GM18519 (cell line): Measurements from ENCODE around the gene RAB40B.
"Not testable (repeated sequence)": the region's sequence is repeated elsewhere in the genome, so short reads cannot be mapped to it uniquely, and the experiment has no call there.

Experiments used
- ATAC-seq: cut with Tn5 transposase; IDR thresholded peaks from one replicate; pipeline ENCODE4 v1.9.1; 2021; ENCODE audit warnings: mild to moderate bottlenecking, moderate library complexity; ENCODE audit not compliant: unreplicated experiment, low FRiP score

The RAB40B gene

GRCh38 chr17:82655038-82655479 is 43.4 kb downstream of the RAB40B start:
- ATAC-seq: no peak

GRCh38 chr17:82654611-82655010 is 43.9 kb downstream of the RAB40B start:
- not testable (repeated sequence) for ATAC-seq

GRCh38 chr17:82653651-82654528 is 44.6 kb downstream of the RAB40B start:
- ATAC-seq: no peak

DNA sequence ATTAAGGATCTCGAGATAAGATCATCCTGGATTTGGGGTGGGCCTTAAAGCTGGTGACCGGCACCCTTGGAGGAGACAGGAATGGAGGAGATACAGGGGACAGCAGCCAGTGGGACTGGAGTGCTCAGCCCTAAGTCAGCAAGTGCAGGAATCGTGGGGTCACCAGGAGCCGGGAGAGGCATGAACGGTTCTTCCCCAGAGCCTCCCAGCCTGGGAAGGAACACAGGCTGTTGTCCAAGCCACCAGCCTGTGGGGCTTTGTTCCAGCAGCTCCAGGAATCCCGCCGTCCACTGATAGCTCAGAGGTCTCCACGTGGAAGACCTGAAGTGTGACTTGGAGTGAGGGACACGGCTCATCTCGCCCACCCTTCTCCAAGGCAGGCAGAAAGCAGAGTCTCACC is 47.8 kb downstream of the RAB40B start:
- ATAC-seq: no peak

DNA sequence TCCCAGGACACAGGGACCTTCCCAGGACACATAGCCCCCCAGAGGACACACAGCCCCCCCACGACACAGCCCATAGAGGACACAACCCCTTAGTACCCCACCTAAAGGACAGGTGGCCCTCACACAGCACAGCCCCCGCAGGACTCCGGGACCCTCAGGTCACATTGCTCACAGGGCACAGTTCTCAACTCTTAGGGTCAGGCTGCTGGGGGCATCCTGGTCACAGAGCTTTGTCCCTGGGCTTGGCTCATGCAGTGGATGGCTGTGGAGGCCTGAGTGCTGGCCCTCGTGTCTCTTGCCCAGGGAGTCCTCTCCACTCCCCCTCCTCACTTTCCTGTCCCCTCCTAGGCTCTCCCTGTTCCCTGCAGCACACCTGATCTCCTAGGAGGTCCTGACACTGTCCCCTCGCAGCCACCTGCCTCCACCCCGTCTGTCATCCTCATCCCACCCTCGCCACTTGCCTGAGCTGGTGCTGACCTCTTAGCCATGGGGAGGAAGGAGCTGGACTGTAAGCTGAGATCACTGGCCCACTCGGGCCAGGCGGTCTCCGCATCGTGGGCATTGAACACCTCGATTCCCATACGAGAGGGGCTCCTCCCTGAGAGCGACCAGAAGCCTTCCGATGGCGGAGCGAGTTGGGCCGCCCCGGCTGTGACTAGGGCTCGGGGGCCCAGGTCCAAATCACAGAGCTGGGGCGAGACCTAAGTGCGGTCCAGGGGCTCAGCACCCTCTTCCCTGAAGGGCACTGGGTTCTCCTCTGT is 48.8 kb downstream of the RAB40B start:
- no peak for ATAC-seq

DNA sequence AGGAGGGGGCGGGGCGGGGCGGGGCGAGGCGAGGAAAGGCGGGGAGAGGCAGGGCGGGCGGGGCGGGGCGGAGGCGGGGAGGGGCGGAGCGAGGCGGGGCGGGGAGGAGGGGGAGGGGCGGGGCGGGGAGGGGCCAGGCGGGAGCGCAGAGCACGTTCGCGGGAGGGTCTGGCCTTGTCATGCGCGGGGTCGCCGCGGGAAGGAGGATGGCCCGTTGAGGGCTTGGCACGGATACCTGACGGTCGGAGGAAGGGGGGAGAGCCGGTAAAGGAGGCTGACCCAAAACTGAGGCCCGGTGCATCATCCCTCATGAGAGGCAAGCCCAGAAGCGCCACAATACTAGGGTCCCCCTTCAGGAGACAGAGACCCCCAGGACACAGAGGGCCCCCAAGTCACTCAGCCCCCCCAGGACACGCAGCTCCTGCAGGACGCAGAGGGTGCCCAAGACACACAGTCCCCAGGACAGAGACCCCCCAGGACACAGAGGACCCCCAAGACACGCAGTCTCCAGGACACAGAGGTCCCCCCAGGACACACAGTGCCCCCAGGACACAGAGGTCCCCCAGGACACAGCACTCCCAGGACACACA is 49.7 kb downstream of the RAB40B start:
- no peak for ATAC-seq

GRCh38 chr17:82648165-82648668 is 50.3 kb downstream of the RAB40B start, which contains the start of gene WDR45B:
WDR45B (minus strand) TSS chr17:82648444; CDS start chr17:82648340, 104 bp downstream.
- ATAC-seq: no peak

GRCh38 chr17:82647593-82648164 is 50.8 kb downstream of the RAB40B start:
- ATAC-seq: no peak

DNA sequence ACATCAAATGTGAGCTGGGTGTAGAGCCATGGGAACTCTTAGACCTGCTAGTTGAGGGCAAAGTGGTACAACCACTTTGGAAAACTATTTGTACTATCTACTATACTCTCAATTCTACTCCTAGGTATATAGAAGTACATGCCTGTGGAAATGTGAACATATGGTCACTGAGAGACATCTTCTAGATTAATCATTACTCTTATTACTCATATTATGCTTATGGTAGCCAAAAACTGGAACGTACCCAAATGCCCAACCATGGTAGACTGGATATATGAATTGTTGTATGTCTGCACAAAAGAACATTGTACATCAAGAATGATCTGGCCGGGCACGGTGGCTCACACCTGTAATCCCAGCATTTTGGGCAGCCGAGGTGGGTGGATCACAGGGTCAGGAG is 53.0 kb downstream of the RAB40B start:
- ATAC-seq: no peak

GRCh38 chr17:82644148-82644547 is 54.4 kb downstream of the RAB40B start:
- ATAC-seq: no peak

DNA sequence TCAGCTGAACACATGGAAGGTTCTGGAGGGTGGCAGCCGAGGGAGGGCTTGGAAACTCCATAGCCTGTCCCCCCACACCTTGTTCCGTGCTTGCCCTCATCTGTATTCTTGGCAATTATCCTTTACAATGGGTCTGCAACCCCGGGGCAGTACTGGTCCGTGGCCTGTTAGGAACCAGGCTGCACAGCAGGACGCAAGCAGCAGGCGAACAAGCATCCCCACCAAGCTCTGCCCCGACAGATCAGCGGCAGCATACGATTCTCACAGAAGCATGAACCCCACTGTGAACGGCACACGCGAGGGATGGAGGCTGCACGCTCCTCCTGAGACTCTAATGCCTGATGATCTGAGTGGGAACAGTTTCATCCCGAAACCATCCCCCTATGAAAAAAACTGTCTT is 56.5 kb downstream of the RAB40B start:
- ATAC-seq: no peak

- no peak for ATAC-seq
These were observed 58.5 kb downstream of the RAB40B start for GRCh38 chr17:82640036-82640435.

DNA sequence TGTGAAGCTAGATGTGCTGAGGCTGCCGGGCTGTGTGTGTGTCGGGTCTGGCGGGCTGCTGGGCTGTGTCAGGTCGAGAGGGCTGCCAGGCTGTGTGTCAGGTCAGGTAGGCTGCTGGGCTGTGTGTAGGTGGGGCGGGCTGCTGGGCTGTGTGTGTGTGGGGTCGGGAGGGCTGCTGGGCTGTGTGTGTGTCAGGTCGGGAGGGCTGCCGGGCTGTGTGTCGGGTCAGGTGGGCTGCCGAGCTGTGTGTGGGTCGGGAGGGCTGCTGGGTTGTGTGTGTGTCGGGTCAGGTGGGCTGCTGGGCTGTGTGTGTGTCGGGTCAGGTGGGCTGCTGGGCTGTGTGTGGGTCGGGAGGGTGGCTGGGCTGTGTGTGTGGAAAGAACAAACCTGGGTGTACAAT is 58.9 kb downstream of the RAB40B start:
- no peak for ATAC-seq

DNA sequence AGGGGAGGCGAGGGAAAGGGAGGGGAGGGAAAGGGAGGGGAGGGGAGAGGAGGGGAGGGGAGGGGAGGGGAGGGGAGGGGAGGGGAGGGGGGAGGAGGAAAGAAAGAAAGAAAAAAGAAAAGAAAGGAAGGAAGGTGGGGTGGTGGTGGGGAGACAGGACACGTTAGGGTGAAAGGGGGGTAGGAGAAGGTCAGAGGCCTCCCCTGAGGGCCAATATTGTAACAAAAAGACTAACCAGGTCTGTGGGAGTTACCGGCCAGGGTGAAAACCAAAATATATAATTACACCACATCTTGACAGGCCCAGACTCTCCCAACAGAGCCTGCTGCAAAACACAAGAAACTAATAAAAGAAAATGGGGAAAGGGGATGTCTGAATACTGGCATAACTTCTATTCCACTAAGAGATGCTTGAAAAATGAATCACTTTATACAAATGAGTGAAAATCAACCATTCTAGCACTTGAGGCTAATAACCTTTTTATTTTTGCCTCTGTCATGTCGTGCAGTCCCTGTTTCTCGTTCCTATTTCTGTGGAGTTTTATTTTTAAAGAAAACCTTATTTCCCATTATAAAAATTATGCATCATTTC is 60.2 kb downstream of the RAB40B start:
- ATAC-seq: no peak

GRCh38 chr17:82636626-82637598 is 61.6 kb downstream of the RAB40B start:
- ATAC-seq: no peak

GRCh38 chr17:82633343-82633742 is 65.2 kb downstream of the RAB40B start:
- no peak for ATAC-seq

- ATAC-seq: no peak
These were observed 66.0 kb downstream of the RAB40B start for GRCh38 chr17:82632451-82632850.

GRCh38 chr17:82631544-82631943 is 67.0 kb downstream of the RAB40B start:
- no peak for ATAC-seq

- no peak for ATAC-seq
These were observed 68.3 kb downstream of the RAB40B start for GRCh38 chr17:82630212-82630611.
